HuH-7 (cell line): ENCODE results near the gene MATR3.
"Not testable (repeated sequence)": the region's sequence is repeated elsewhere in the genome, so short reads cannot be mapped to it uniquely, and the experiment has no call there.

Source experiments
- DNase-seq: peaks from one replicate; pipeline ENCODE4 v3.0.0; 2011; ENCODE audit warnings: low spot score

The MATR3 gene

GRCh38 chr5:139297439-139298133, 4.0 kb downstream of the MATR3 start:
- DNase-seq, result no peak

GRCh38 chr5:139298242-139298641, 4.7 kb downstream of the MATR3 start:
- DNase-seq, result no peak

- no peak for DNase-seq
Observed at GRCh38 chr5:139299486-139299885, 5.9 kb downstream of the MATR3 start.

GRCh38 chr5:139301808-139302499, 8.4 kb downstream of the MATR3 start:
- DNase-seq, result no peak

GRCh38 chr5:139304391-139305324, 11.1 kb downstream of the MATR3 start:
- no peak for DNase-seq

- no peak for DNase-seq
Observed at GRCh38 chr5:139306197-139306596, 12.7 kb downstream of the MATR3 start.

- no peak for DNase-seq
Observed at GRCh38 chr5:139306628-139307379, 13.3 kb downstream of the MATR3 start.

GRCh38 chr5:139308797-139309196, 15.3 kb downstream of the MATR3 start:
- DNase-seq, result no peak

GRCh38 chr5:139310715-139311186, 17.2 kb downstream of the MATR3 start:
- not testable (repeated sequence) for DNase-seq

GRCh38 chr5:139312075-139312474, 18.5 kb downstream of the MATR3 start:
- no peak for DNase-seq

- no peak for DNase-seq
Observed at GRCh38 chr5:139314276-139314675, 20.7 kb downstream of the MATR3 start.

- no peak for DNase-seq
Observed at GRCh38 chr5:139315056-139315615, 21.6 kb downstream of the MATR3 start.

- no peak for DNase-seq
Observed at GRCh38 chr5:139335811-139336210, 42.3 kb downstream of the MATR3 start.

GRCh38 chr5:139340051-139340450, 46.5 kb downstream of the MATR3 start:
- no peak for DNase-seq

GRCh38 chr5:139341187-139341688, 47.7 kb downstream of the MATR3 start:
- DNase-seq, result no peak

- DNase-seq, result peak; percentile 82
Observed at GRCh38 chr5:139341689-139342422, 48.3 kb downstream of the MATR3 start, which contains the start of gene PAIP2. TSS of gene PAIP2 (plus strand) at chr5:139341854. CDS start at chr5:139363785, 21,931 bp downstream.

- DNase-seq, result no peak
Observed at GRCh38 chr5:139342423-139342723, 48.8 kb downstream of the MATR3 start.

- no peak for DNase-seq
Observed at GRCh38 chr5:139343476-139343875, 49.9 kb downstream of the MATR3 start.

GRCh38 chr5:139344177-139344576, 50.6 kb downstream of the MATR3 start:
- DNase-seq, result no peak

- DNase-seq, result not testable (repeated sequence)
Observed at GRCh38 chr5:139345442-139345841, 51.9 kb downstream of the MATR3 start.
